Activated CD8-positive, alpha-beta memory T cell treated with anti-CD3 and anti-CD28 coated beads for 4 hours (primary cell): ENCODE data around the gene CCBE1.
"Not testable (repeated sequence)": the region's sequence is repeated elsewhere in the genome, so short reads cannot be mapped to it uniquely, and the experiment has no call there.

Experiments used
- DNase-seq, 2 donors: peaks; one replicate each; pipeline ENCODE4 v3.0.0-alpha.2; 2020; ENCODE audit warnings: low read depth in 2 of 2

CCBE1 gene

GRCh38 chr18:59715445-59715844 lies 18.2 kb upstream of the CCBE1 start:
- no peak for DNase-seq

GRCh38 chr18:59714096-59714495 lies 16.9 kb upstream of the CCBE1 start:
- DNase-seq: not testable (repeated sequence)

DNA sequence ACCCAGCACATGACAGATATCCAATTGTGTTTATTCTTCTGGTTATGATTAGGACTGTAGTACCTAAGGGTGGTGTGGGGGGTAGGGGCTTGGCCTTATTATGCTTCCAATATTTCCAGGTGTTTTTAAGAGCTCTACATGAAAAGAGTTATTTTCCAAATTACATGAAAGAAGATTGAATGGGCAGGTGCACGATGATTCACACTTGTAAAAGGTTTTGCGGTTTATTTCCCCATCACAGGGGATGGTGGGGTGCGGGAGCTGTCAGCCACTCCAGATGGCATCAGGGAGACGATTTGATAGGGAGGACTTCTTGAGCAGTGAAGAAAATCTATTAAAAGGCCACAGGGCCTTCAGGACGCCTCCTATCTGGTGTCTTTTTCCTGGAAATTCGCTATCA lies 15.1 kb upstream of the CCBE1 start:
- no peak for DNase-seq

GRCh38 chr18:59708988-59709387 lies 11.8 kb upstream of the CCBE1 start:
- no peak for DNase-seq

DNA sequence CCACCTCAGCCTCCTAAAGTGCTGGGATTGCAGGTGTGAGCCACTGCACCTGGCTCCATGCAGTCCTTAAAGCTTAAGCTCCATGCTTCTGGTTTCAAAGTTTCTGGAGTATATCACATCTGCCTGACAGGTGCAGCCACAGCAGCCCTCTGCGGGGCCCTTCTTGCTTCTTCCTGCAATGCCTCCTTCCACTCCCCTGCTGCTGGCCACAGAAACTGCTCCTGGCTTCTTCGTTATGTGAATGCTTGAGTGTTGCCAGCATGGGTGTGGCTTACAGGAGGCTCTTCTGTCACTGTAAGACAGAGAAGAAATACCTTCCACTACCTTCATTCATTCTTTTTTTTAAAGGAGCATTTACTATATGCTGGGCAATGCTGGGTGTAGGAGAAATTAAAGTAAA lies 10.1 kb upstream of the CCBE1 start:
- DNase-seq: no peak

DNA sequence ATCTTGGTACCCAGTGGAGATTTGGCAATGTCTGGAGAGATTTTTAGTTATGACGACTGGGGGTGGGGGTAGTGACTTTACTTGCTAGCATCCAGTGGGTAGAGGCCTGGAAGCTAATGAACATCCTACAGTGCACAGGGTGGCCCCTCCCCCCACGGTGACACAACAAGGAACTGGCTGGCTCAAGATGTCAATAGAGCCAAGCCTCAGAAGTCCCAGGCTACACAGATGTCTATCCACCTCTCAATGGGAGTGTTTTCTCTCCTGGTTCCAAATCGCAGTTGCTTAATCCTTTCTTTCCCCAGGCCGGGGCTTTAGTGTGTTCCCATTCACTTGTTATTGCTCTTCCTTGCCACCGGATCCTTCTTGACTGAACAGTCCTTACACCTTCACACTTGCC lies 9.3 kb upstream of the CCBE1 start:
- no peak for DNase-seq

GRCh38 chr18:59705145-59705544 lies 7.9 kb upstream of the CCBE1 start:
- no peak for DNase-seq

DNA sequence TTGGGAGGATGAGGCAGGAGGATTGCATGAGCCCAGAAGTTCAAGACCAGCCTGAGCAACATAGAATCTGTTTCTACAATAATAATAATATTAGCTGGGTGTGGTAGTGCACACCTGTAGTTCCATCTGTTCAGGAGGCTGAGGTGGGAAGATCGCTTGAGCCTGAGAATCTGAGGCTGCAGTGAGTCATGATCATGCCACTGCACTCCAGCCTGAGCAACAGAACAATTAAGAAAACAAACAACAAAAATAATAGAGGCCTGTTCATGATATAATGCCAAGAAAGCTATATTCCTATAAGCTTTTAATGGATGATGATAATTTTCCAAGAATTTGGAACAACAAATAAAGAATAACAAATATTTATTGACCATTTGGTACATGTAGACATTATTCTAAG lies 6.9 kb upstream of the CCBE1 start:
- DNase-seq: no peak

GRCh38 chr18:59701272-59701671 lies 4.0 kb upstream of the CCBE1 start:
- no peak for DNase-seq

GRCh38 chr18:59700535-59700967 lies 3.3 kb upstream of the CCBE1 start:
- no peak for DNase-seq

- DNase-seq: no peak
Observed at GRCh38 chr18:59699750-59700534, 2.7 kb upstream of the CCBE1 start.

GRCh38 chr18:59699061-59699460 lies 1.8 kb upstream of the CCBE1 start:
- no peak for DNase-seq

GRCh38 chr18:59696311-59697235 lies 650 bp downstream of the CCBE1 start:
- DNase-seq: no peak

GRCh38 chr18:59695551-59695950 lies 1.7 kb downstream of the CCBE1 start:
- no peak for DNase-seq

- DNase-seq: no peak
Observed at GRCh38 chr18:59694824-59695223, 2.4 kb downstream of the CCBE1 start.

DNA sequence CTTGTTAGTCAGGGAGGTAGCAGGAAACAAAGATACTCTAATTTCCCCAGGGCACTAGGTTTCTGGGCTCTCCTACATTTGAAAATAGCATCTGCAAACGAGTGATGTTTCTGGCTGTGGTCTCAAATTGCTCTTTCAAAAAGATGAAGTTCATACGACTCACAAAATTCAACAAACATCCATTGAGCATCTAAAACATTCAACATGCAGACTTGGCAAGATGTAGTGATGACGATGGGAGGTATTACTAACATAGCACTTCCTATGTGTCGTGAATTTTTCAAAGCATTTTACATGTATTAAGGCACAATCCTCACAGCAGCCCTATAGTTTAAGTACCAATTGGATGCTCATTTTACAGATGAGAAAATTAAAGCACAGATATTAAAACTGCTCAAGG lies 5.2 kb downstream of the CCBE1 start:
- no peak for DNase-seq

- no peak for DNase-seq
Observed at GRCh38 chr18:59690996-59691395, 6.2 kb downstream of the CCBE1 start.

DNA sequence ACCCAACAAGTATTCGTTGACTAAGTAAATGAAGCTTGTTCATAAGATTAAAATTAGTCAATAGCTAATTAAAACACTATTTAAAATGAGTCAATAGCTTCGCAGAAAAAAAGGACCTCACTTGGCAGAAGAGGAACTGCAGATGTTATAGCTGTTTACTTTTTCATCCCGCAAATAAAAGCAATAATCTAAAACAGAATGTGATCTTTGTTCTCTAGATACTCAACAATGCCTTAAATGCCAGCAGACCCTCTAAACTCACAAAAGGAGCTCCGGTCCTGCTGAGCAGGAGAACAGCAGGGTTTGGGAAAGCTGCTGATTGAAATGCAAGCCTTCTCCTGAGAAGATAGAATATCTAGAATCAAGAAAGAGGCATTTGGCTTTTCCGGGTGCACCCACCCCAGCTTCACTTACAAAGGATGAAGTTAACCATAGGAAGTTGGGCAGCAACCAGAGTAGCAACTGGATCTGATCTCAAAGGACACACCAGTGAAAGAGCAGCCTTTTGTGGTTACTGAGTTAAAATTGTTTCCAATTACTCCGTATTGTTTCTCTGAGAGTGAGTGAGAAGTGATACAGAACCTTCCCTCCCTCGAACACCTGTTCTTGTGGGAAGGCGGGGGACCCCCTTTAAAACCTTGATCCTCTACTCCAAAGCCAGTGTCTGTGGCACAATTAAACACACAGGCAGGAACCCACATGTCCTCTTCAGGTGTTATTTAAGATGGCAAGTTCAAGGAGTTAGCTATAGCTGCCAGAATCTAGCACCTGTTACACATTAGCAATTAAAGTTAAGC lies 6.8 kb downstream of the CCBE1 start:
- DNase-seq: no peak

DNA sequence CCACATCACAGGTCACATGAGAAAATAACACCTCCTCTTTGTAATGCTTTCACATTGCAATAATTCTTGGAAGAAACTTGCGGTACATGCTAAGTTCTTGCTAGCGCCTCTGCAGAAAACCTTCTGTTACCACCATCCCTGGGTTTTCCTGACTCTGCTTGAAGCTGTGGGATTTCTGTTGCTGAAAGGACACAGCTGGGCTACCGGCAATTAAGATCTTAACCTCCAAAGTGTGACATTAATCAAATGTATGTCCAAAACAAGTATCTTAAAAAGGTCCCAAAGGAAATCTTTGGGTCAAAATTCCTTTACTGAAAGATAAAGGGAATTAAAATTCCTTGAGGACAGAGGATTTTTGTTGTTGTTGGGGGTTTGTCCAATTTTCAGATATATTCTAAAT lies 7.5 kb downstream of the CCBE1 start:
- DNase-seq: no peak

GRCh38 chr18:59686260-59686659 lies 11.0 kb downstream of the CCBE1 start:
- no peak for DNase-seq

GRCh38 chr18:59685501-59685900 lies 11.7 kb downstream of the CCBE1 start:
- DNase-seq: no peak

- no peak for DNase-seq
Observed at GRCh38 chr18:59684777-59685176, 12.4 kb downstream of the CCBE1 start.
